Neural cell (in vitro differentiated cells): ENCODE results near the gene FZD2. TPM values are rescaled to one million over a fixed set of nuclear protein-coding genes. Genes with fewer than 3 reads are reported as not detected.

ENCODE experiments used
- H2AFZ ChIP-seq: fragments of 200-600, 300-800 bp; sonication (generic), shearing (Covaris generic); 2 replicates; pipeline ENCODE4 v1.6.0; 2014; ENCODE audit warnings: low read depth, mild to moderate bottlenecking, antibody characterized with exemption, low read length, moderate library complexity
- H3F3A ChIP-seq: fragments of 200-600 bp; shearing (Covaris generic); 2 replicates; pipeline ENCODE4 v1.6.1; 2016; ENCODE audit warnings: mild to moderate bottlenecking, moderate library complexity, mixed read lengths, antibody characterized with exemption, low read length; ENCODE audit not compliant: insufficient read depth, poor library complexity, severe bottlenecking
- H3K27ac ChIP-seq: fragments of 200-600, 300-800 bp; sonication (generic), shearing (Covaris generic); 2 replicates; pipeline ENCODE4 v1.5.1; 2014; ENCODE audit warnings: mild to moderate bottlenecking, low read length, moderate library complexity
- H3K27me3 ChIP-seq: fragments of 300-800, 200-600 bp; sonication (generic), shearing (Covaris generic); 2 replicates; pipeline ENCODE4 v1.6.0; 2014; ENCODE audit warnings: mild to moderate bottlenecking, low read depth, low read length, moderate library complexity; ENCODE audit not compliant: insufficient read depth
- H3K36me3 ChIP-seq: fragments of 300-800, 200-600 bp; sonication (generic), shearing (Covaris generic); 2 replicates; pipeline ENCODE4 v1.5.1; 2014; ENCODE audit warnings: mild to moderate bottlenecking, antibody characterized with exemption, low read length, moderate library complexity; ENCODE audit not compliant: insufficient read depth
- H3K4me2 ChIP-seq: fragments of 300-800, 200-600 bp; sonication (generic), shearing (Covaris generic); 2 replicates; pipeline ENCODE4 v1.6.0; 2014; ENCODE audit warnings: mild to moderate bottlenecking, low read length
- H3K4me3 ChIP-seq: fragments of 300-800, 200-600 bp; sonication (generic), shearing (Covaris generic); 2 replicates; pipeline ENCODE4 v1.5.1; 2014; ENCODE audit warnings: mild to moderate bottlenecking, low read length, moderate library complexity
- H3K79me2 ChIP-seq: fragments of 200-600 bp; shearing (Covaris generic); replicated peaks from 2 replicates; pipeline ENCODE4 v1.6.0; 2014; ENCODE audit warnings: mild to moderate bottlenecking, low read length, moderate library complexity; ENCODE audit not compliant: insufficient read depth
- H3K9ac ChIP-seq: fragments of 300-800, 200-600 bp; sonication (generic), shearing (Covaris generic); 2 replicates; pipeline ENCODE4 v1.6.1; 2016; ENCODE audit warnings: mild to moderate bottlenecking, low read length, mixed read lengths
- H3K9me2 ChIP-seq: fragments of 200-600 bp; shearing (Covaris generic); 2 replicates; pipeline ENCODE4 v1.6.1; 2016; ENCODE audit warnings: mild to moderate bottlenecking, low read length, mixed read lengths; ENCODE audit not compliant: insufficient read depth
- H3K9me3 ChIP-seq: fragments of 200-600, 300-800 bp; sonication (generic), shearing (Covaris generic); 2 replicates; pipeline ENCODE4 v1.6.1; 2016; ENCODE audit warnings: mild to moderate bottlenecking, mixed run types, low read length, moderate library complexity, mixed read lengths
- H4K20me1 ChIP-seq: fragments of 200-600 bp; shearing (Covaris generic); 2 replicates; pipeline ENCODE4 v1.6.1; 2016; ENCODE audit warnings: mild to moderate bottlenecking, mixed run types; ENCODE audit not compliant: insufficient read depth
- CTCF ChIP-seq: fragments of 450-650 bp; IDR thresholded peaks from 2 replicates; pipeline ENCODE4 v1.5.1; 2014; ENCODE audit warnings: antibody characterized with exemption, mild to moderate bottlenecking, moderate library complexity; ENCODE audit not compliant: poor library complexity, severe bottlenecking
- EP300 ChIP-seq: fragments of 450-650 bp; conservative IDR thresholded peaks from 2 replicates; pipeline ENCODE4 v1.6.1; 2014; ENCODE audit warnings: antibody characterized with exemption, mild to moderate bottlenecking, moderate library complexity; ENCODE audit not compliant: poor library complexity, severe bottlenecking
- EZH2 ChIP-seq: fragments of 200-600, 300-800 bp; shearing (Covaris generic), sonication (generic); IDR thresholded peaks from 2 replicates; pipeline ENCODE4 v1.6.1; 2014; ENCODE audit warnings: antibody characterized with exemption, low read length, borderline replicate concordance, mild to moderate bottlenecking; ENCODE audit not compliant: insufficient read depth, poor library complexity, severe bottlenecking
- MXI1 ChIP-seq: fragments of 450-650 bp; conservative IDR thresholded peaks from 2 replicates; pipeline ENCODE4 v1.6.1; 2014; ENCODE audit warnings: antibody characterized with exemption, mild to moderate bottlenecking; ENCODE audit not compliant: poor library complexity, severe bottlenecking
- POLR2AphosphoS5 ChIP-seq: IDR thresholded peaks from 2 replicates; pipeline ENCODE4 v1.6.1; 2012
- RAD21 ChIP-seq: fragments of 450-650 bp; conservative IDR thresholded peaks from 2 replicates; pipeline ENCODE4 v1.6.1; 2014; ENCODE audit warnings: antibody characterized with exemption, mild to moderate bottlenecking, moderate library complexity
- SMC3 ChIP-seq: fragments of 450-650 bp; conservative IDR thresholded peaks from 2 replicates; pipeline ENCODE4 v1.6.1; 2014; ENCODE audit warnings: antibody characterized with exemption, mild to moderate bottlenecking, moderate library complexity; ENCODE audit not compliant: poor library complexity
- TAF1 ChIP-seq: IDR thresholded peaks from 2 replicates; pipeline ENCODE4 v1.6.1; 2012; ENCODE audit warnings: low read depth
- polyA plus RNA-seq: library from polyadenylated mRNA; depleted of rRNA; stranded (reverse); fragments of >200 nt; gene quantifications from 2 replicates; pipeline ENCODE4 v1.2.3, GENCODE V29; 2014
- TF ChIP-seq, protein P1 (sequence below): IDR thresholded peaks from 2 replicates; pipeline ENCODE4 v1.6.1; 2012; ENCODE audit warnings: borderline replicate concordance

The FZD2 gene
- polyA plus RNA-seq, 1 donor from 2014 or later, result 2.5 TPM

GRCh38 chr17:44549686-44550085 lies 7.6 kb upstream of the FZD2 start:
- no peak overlapping the region for H3K27ac ChIP-seq
- no peak overlapping the region for H3K9ac ChIP-seq
- H3K36me3 ChIP-seq, result no peaks in the 10 kb centered on the region
- no peaks in the 10 kb centered on the region for H3K27me3 ChIP-seq
- H3K4me2 ChIP-seq, result no peak overlapping the region
- H3K9me2 ChIP-seq, result no peaks in the 10 kb centered on the region
- no peak overlapping the region for H2AFZ ChIP-seq
- H3K9me3 ChIP-seq, result no peaks in the 10 kb centered on the region
- no peaks in the 10 kb centered on the region for H4K20me1 ChIP-seq
- H3K4me3 ChIP-seq, result no peak overlapping the region
- TF ChIP-seq POLR2AphosphoS5 (no peak), SMC3 (no peak), EP300 (no peak), EZH2 (no peak), MXI1 (no peak), CTCF (no peak), RAD21 (no peak), TAF1 (no peak)
- TF ChIP-seq, protein P1, sequence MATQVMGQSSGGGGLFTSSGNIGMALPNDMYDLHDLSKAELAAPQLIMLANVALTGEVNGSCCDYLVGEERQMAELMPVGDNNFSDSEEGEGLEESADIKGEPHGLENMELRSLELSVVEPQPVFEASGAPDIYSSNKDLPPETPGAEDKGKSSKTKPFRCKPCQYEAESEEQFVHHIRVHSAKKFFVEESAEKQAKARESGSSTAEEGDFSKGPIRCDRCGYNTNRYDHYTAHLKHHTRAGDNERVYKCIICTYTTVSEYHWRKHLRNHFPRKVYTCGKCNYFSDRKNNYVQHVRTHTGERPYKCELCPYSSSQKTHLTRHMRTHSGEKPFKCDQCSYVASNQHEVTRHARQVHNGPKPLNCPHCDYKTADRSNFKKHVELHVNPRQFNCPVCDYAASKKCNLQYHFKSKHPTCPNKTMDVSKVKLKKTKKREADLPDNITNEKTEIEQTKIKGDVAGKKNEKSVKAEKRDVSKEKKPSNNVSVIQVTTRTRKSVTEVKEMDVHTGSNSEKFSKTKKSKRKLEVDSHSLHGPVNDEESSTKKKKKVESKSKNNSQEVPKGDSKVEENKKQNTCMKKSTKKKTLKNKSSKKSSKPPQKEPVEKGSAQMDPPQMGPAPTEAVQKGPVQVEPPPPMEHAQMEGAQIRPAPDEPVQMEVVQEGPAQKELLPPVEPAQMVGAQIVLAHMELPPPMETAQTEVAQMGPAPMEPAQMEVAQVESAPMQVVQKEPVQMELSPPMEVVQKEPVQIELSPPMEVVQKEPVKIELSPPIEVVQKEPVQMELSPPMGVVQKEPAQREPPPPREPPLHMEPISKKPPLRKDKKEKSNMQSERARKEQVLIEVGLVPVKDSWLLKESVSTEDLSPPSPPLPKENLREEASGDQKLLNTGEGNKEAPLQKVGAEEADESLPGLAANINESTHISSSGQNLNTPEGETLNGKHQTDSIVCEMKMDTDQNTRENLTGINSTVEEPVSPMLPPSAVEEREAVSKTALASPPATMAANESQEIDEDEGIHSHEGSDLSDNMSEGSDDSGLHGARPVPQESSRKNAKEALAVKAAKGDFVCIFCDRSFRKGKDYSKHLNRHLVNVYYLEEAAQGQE, result no peak
- H3F3A ChIP-seq, result no peaks in the 10 kb centered on the region
- no peaks in the 10 kb centered on the region for H3K79me2 ChIP-seq

DNA sequence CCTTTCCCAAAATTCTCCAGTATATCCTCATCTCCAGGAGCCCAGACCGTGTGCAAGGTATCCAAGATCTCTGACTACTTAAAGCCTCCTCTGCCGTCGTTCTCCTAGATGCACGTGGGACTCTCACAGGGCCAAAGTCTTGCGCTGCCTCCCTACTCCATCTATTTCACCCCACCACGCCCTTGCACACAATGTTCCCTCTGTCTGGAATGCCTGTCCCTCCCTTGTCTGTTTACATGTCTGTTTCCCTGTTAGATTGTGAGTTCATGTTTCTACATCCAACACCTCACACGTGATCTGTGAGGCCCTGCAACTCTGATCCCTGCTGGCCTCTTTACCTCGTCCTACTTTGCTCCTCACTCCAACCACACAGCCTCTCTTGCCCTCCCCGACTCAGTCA lies 4.9 kb upstream of the FZD2 start:
- H3K27ac ChIP-seq, result no peak overlapping the region
- TF ChIP-seq MXI1 (no peak), CTCF (no peak), EP300 (no peak), RAD21 (no peak), TAF1 (no peak), POLR2AphosphoS5 (no peak), SMC3 (no peak), EZH2 (no peak)
- TF ChIP-seq, protein P1, result no peak
- no peaks in the 10 kb centered on the region for H3K9me3 ChIP-seq
- no peaks in the 10 kb centered on the region for H3K36me3 ChIP-seq
- H3K4me2 ChIP-seq, result no peak overlapping the region
- no peaks in the 10 kb centered on the region for H4K20me1 ChIP-seq
- no peak overlapping the region for H2AFZ ChIP-seq
- H3K9me2 ChIP-seq, result no peaks in the 10 kb centered on the region
- H3K27me3 ChIP-seq, result peaks cover 4% of the 10 kb centered on the region
- no peaks in the 10 kb centered on the region for H3F3A ChIP-seq
- no peak overlapping the region for H3K4me3 ChIP-seq
- H3K79me2 ChIP-seq, result no peaks in the 10 kb centered on the region
- no peak overlapping the region for H3K9ac ChIP-seq
